ENCODE results near the gene HEMGN.
A peak's percentile ranks its signal among the peaks of the same experiment; 100 is the strongest.

Gene HEMGN

DNA sequence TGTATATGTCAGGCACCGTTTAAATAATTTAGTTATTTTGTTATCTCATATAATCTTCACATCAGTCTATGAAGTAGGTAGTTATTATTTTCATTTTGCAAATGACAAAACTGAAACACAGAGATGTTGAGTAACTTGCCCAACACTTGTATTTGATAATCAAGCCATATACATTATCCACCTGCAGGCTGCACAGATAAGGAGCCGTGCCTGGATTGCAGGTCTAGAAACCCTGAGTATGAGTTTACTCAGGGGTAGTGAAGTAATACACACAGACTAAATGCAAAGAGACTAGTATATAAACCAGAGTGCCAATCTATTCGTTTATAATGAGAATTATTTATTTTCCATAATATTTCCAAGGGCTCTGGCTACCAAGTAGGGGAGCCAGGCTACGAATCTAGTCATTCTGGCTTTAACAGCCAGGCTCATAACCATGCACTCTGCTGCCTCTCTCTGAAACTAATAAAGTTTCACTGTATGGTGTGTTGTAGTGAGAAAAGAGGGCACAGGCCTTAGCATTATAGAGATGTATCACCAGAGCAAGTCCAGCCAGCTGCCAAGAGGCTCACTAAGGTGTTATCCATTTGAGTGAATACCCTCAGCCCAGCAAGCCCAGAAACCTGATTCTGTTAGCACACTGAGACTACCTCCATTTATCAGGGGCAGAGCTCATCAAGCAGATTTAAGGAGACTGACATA is 4.5 kb downstream of the HEMGN start:
- in situ Hi-C loops (cut with MboI; ENCODE audit: low sequenced_read_pairs), result no loop called here
- H3K36me3 ChIP-seq (replicated peaks), result no peaks in the 10 kb centered on the region

DNA sequence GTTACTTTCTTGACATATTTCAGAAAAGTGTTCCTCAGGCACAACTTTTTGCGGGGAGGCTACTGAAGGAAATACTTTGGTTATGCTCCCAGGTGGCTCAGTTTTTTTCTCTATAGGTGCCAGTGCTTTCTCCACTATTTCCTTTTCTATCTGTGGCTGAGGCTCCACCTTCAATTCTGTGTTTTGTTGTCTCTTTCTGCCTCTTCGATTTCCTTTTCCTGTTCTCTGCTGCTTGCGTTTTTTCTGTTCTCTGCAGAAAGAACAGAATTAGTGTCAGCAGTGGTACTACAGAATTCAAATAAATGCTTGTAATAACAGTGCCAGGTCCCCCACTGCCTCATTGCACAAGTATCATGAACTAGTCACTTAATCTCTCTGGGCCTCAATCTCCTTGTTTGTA is 7.0 kb downstream of the HEMGN start:
- DNase-seq (ENCODE audit: low spot score in 2 of 2), result no peak
- no peaks in the 10 kb centered on the region for H3K9me3 ChIP-seq
- H3K27me3 ChIP-seq (ENCODE audit: low read depth), result peaks cover 67% of the 10 kb centered on the region
- no peaks in the 10 kb centered on the region for H3K4me1 ChIP-seq
- H3K36me3 ChIP-seq (replicated peaks), result no peaks in the 10 kb centered on the region
- H3K4me3 ChIP-seq, result no peak overlapping the region
- in situ Hi-C loops (cut with MboI; ENCODE audit: low sequenced_read_pairs), result no loop called here

More for the DNA sequence above, 4.5 kb downstream of the HEMGN start:
- Histone ChIP-seq H3K27me3 (ENCODE audit: low read depth) (peaks cover 78% of the 10 kb centered on the region), H3K9me3 (no peaks in the 10 kb centered on the region), H3K4me3 (no peak overlapping the region), H3K4me1 (no peaks in the 10 kb centered on the region)
- DNase-seq (ENCODE audit: low spot score in 2 of 2), result no peak

DNA sequence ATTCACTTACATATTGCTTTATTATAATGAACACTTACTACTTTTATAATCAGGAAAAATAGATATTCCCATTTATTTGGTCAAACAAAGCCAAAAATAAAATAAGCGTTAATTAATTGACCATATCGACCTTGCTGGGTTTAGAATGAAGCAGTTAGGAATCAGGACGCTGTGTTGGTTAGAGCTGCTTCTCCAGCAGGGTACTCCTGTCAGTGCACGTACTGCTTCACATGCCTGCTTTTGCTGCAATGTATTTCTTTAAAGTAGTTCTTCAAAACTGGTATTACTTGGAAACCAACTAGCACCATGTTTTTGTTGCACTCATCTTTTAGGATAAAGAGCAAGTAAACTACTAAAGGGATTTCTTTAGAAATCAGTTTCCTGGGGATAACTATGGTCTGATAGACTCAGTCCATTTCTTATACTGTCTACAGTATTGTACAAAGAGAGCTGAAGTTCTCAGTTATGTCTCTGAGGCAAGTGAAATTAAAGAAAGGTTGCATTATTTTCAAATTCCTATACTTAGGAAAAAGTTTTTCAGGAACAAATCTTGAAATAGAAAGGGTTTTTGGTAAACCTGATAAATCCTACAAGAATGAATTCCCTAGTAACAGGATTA is 8.9 kb downstream of the HEMGN start:
- Histone ChIP-seq H3K4me3 (no peak overlapping the region), H3K9me3 (no peaks in the 10 kb centered on the region), H3K36me3 (replicated peaks) (no peaks in the 10 kb centered on the region), H3K27me3 (ENCODE audit: low read depth) (peaks cover 59% of the 10 kb centered on the region), H3K4me1 (no peaks in the 10 kb centered on the region)
- in situ Hi-C loops (cut with MboI; ENCODE audit: low sequenced_read_pairs), result no loop called here
- no peak for DNase-seq (ENCODE audit: low spot score in 2 of 2)

DNA sequence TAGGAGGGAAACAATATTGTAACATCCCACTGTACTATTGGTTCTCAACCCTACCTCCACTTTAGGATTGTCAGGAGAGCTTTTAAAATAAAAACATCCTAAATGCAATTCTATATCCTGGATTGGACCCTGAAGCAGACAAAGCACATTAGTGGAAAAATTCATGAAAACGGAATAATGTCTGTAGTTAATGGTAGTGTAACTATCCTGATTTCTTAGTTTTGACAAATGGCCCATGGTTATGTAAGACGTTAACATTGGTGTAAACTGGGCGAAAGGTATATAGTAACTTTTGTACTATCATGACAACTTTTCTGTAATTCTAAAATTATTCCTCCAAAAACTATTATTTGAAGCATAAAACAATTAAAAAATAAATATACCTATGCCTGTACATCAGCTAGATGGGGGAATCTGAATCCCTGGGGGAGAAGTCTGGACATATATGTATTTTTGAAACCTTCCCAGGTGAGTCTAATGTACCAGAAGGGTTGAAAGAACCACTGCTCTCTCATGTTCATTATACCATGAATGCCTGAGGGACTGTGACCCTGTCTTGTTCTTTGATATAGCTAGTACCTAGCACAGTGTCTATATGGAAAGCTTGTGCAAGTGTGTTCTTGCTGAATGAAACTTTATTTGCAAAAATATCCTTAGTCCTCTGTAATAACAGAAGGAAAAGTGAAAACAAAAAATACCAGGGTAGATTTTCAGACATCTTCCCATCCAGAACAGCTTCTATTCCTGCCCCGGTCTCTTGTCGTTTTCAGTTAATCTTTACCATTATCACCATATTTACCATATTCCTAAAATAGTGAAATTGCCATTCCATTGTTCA is 12.3 kb downstream of the HEMGN start:
- peaks cover 11% of the 10 kb centered on the region for H3K4me1 ChIP-seq

DNA sequence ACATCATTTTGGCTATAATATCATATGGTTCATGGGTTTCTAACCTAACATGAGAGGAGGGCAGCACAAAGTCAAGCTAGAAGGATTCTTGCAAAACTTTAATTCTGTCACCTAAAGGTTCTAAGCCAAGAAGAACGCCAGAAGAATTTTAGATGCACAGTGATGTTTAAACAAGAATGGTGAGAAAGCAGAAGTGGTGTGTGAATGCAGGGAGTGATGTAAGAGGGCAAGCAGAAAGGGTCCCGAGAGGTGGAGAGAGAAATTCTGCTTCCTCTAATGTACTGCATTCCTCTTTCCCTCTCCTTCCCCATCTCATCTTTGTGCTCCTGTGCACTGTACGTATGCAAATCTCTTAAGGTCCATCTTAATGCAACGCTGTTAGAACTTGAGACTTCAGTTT is 13.6 kb downstream of the HEMGN start:
- DNase-seq (ENCODE audit: low spot score in 2 of 2), result no peak
- Histone ChIP-seq H3K4me3 (no peak overlapping the region), H3K27me3 (ENCODE audit: low read depth) (peaks cover 24% of the 10 kb centered on the region), H3K4me1 (peaks cover 11% of the 10 kb centered on the region), H3K9me3 (no peaks in the 10 kb centered on the region), H3K36me3 (replicated peaks) (no peaks in the 10 kb centered on the region)
- in situ Hi-C loops (cut with MboI; ENCODE audit: low sequenced_read_pairs), result loop anchor here (25.0 kb wide), 1 partner anchor 338 kb away; the partner anchor contains the start of gene TBC1D2

More for the DNA sequence above, 12.3 kb downstream of the HEMGN start:
- H3K9me3 ChIP-seq, result no peaks in the 10 kb centered on the region
- in situ Hi-C loops (cut with MboI; ENCODE audit: low sequenced_read_pairs), result no loop called here
- peaks cover 36% of the 10 kb centered on the region for H3K27me3 ChIP-seq (ENCODE audit: low read depth)
- no peaks in the 10 kb centered on the region for H3K36me3 ChIP-seq (replicated peaks)
- DNase-seq (ENCODE audit: low spot score in 2 of 2), result no peak
- H3K4me3 ChIP-seq, result no peak overlapping the region

DNA sequence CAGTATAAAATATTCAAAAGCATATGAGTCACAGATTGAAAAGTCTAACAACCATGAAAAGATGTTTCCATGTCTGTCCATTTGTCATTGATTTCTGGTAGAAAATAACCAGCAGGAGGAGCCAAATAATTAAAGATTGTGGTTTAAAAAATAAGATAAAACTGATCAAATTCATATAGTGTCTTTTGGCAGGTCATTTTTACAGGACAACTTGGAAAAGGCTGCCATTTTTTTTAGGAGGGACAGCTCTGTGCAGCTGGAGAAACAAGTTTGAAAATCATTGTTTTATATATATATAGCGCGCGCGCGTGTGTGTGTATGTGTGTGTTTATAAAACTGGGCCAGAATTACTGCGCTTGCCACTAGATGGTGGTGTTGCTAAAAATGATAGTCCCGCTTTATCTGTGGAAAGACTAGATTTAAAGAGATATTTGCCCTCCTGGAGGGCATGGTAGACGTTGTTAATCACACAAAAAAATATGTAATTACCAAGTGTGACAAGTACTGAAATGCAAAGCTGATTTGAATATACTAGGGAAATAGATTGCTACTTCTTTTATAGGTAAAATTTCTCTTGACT is 14.4 kb downstream of the HEMGN start:
- Histone ChIP-seq H3K4me1 (peaks cover 11% of the 10 kb centered on the region), H3K36me3 (replicated peaks) (no peaks in the 10 kb centered on the region), H3K4me3 (peak overlapping the region; percentile 6; the same call in 1 of the 2 replicates), H3K27me3 (ENCODE audit: low read depth) (peaks cover 16% of the 10 kb centered on the region), H3K9me3 (no peaks in the 10 kb centered on the region)
- peak; percentile 79 to 83 for DNase-seq (ENCODE audit: low spot score in 2 of 2)
- in situ Hi-C loops (cut with MboI; ENCODE audit: low sequenced_read_pairs), result loop anchor here (25.0 kb wide), 1 partner anchor 339 kb away; the partner anchor contains the start of gene TBC1D2

DNA sequence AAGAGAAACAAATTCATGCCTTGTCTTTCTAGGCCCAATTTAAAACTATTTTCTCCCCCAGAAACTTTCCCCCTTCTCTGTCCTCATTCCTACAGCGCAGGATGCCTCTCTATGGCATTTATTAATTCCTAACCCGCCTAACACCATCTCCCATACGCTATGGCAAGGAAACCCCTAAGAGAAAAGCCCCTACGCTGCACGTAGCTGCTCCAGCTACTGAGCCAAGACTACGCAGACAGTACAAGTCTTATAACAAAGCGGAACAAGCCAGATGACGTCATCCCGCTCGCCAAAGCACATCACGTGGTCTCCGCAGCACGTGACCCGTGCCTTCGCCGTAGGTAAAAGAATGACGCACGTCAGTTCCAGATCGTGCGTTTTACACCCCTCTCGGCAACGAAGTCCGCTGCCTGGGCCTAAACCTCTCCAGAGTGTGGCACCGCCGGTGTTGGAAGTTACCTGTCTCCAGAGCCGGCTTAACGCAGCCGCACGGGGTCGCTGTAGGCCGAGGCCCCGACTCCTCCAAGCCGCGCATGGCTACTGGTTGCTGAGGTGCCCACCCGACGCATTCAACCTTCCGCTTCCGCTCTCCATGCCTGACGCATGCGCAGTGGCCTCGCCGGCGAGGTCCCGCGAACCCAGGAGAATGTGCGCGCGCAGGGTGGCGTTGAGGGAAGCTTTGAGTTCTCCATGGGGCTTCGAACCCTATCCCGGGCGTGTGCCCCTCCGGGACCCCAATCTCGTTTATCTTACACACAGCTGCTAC is 15.8 kb downstream of the HEMGN start, which contains the start of gene TRMO:
Gene TRMO, minus strand, starts transcription at position 542 of the 766 bp plus-strand sequence. Its CDS starts 7 bp downstream, at position 535.
- Histone ChIP-seq H3K4me3 (peak within 1 kb of the TSS; percentile 50), H3K27me3 (ENCODE audit: low read depth) (peaks cover 12% of the 10 kb centered on the region), H3K9me3 (no peaks in the 10 kb centered on the region), H3K4me1 (peaks cover 11% of the 10 kb centered on the region), H3K36me3 (replicated peaks) (no peaks in the 10 kb centered on the region)
- DNase-seq (ENCODE audit: low spot score in 2 of 2), result peak; percentile 94 to 97
- in situ Hi-C loops (cut with MboI; ENCODE audit: low sequenced_read_pairs), result loop anchor here (25.0 kb wide), 1 partner anchor 340 kb away; the partner anchor contains the start of gene TBC1D2

DNA sequence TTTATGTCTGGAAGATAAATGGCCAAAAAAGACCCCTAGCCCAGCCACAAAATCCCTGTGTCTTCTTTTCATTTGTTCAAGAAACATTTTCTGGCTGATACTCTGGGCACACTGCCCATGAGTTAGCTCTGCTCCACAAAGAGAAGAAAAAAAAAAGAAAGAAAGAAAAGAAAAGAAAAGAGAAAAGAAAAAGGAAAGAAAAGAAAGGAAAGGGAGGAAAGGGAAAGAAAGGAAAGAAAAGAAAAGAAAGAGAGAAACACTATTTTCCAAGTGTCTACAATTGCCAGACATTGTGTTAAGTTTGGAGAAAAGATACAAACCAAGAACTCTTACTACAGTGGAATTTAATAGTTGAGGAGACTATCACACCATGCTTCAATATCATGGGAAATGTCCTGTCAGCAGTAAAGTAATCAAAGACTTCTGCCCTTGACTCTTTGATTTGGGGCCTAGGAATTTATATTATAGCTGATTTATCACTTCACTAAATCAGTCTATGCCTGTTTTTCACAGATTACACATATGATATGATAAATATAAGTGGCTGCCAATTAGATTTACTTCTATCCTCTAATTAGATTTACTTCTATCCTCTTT is 18.7 kb downstream of the HEMGN start:
- Histone ChIP-seq H3K4me3 (no peak overlapping the region), H3K9me3 (no peaks in the 10 kb centered on the region), H3K27me3 (ENCODE audit: low read depth) (no peaks in the 10 kb centered on the region), H3K36me3 (replicated peaks) (no peaks in the 10 kb centered on the region), H3K4me1 (peaks cover 11% of the 10 kb centered on the region)
- in situ Hi-C loops (cut with MboI; ENCODE audit: low sequenced_read_pairs), result loop anchor here (25.0 kb wide), 1 partner anchor 343 kb away; the partner anchor contains the start of gene TBC1D2
- no peak for DNase-seq (ENCODE audit: low spot score in 2 of 2)

DNA sequence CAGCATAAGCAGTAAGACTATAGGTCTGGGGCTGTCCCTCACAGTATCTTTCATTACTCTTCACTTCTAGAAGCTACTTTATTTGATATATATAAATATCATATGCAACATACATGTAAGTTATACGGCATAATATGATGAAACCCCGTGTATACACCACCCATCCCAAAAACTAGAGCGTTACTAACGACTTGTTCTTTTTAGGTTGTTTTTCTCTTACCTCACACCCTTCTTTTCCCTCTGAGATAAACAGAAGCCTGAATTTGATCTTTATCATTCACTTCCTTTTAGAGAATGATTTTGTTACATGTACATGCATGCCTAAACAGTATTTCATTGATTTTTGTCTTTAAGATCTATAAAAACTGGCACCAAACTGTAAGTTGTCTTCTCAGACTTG is 19.4 kb downstream of the HEMGN start:
- Histone ChIP-seq H3K9me3 (no peaks in the 10 kb centered on the region), H3K4me3 (no peak overlapping the region), H3K27me3 (ENCODE audit: low read depth) (no peaks in the 10 kb centered on the region), H3K4me1 (peaks cover 8% of the 10 kb centered on the region), H3K36me3 (replicated peaks) (no peaks in the 10 kb centered on the region)
- DNase-seq (ENCODE audit: low spot score in 2 of 2), result no peak
- in situ Hi-C loops (cut with MboI; ENCODE audit: low sequenced_read_pairs), result loop anchor here (25.0 kb wide), 1 partner anchor 344 kb away; the partner anchor contains the start of gene TBC1D2

DNA sequence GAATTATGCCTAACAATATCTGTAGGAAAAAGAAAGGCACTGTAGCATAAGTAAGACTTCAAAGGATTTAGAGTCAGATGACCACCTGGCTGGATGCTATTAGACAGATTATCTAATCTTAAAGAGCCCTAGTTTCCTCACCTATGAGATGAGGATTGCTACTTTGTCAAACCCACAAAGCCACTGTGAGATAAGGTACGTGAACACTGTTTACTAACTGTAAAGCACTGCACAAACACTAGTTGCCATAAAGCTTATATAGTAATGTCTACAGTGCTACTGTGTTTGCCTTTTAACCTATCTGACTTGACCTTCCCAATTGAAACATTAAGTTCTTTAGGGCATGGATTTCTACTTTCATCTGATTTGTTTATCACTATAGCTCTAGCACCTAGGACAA is 26.0 kb downstream of the HEMGN start:
- in situ Hi-C loops (cut with MboI; ENCODE audit: low sequenced_read_pairs), result loop anchor here (25.0 kb wide), 1 partner anchor 350 kb away; the partner anchor contains the start of gene TBC1D2
- Histone ChIP-seq H3K4me3 (no peak overlapping the region), H3K27me3 (ENCODE audit: low read depth) (no peaks in the 10 kb centered on the region), H3K4me1 (no peaks in the 10 kb centered on the region), H3K36me3 (replicated peaks) (peaks cover 23% of the 10 kb centered on the region), H3K9me3 (no peaks in the 10 kb centered on the region)
- DNase-seq (ENCODE audit: low spot score in 2 of 2), result no peak

DNA sequence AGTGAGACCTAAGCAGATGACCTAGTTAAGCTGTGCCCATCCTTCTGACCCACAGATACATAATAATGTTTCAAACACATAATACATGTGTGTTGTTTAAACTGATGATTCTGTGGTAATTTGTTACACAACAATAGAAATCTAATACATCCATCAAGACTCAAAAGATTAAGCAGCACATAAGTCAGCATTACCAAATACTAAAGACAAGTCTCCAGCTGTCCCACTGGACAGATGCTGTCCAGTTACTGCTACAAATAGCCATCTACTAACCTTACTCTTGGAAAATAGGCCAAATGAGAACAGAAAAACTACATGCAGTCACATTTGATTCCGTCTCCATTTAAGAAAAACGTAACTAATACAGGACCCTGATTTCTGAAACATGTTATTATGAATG is 26.4 kb downstream of the HEMGN start:
- no peaks in the 10 kb centered on the region for H3K27me3 ChIP-seq (ENCODE audit: low read depth)
- DNase-seq (ENCODE audit: low spot score in 2 of 2), result no peak
- peaks cover 23% of the 10 kb centered on the region for H3K36me3 ChIP-seq (replicated peaks)
- no peaks in the 10 kb centered on the region for H3K9me3 ChIP-seq
- in situ Hi-C loops (cut with MboI; ENCODE audit: low sequenced_read_pairs), result loop anchor here (25.0 kb wide), 1 partner anchor 351 kb away; the partner anchor contains the start of gene TBC1D2
- no peak overlapping the region for H3K4me3 ChIP-seq
- H3K4me1 ChIP-seq, result no peaks in the 10 kb centered on the region

DNA sequence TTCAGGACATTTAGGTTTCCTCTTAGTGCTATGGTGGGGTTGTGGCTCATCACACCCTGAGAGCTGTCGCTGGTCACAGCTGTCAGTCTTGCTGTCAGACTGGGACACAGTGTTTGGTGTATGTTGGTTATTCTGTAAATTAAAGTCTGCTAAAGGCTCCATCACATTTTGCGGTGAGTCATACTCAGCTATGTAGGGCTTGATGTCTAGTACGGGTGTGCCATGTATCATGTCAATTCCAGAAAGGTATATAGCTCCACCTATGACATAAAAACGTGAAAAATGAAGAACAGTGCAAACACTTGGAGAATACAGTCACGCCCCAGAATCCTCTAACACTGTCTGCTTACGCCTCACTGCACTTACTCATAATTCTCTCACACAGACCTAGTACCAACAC is 27.6 kb downstream of the HEMGN start:
- no peak overlapping the region for H3K4me3 ChIP-seq
- in situ Hi-C loops (cut with MboI; ENCODE audit: low sequenced_read_pairs), result loop anchor here (25.0 kb wide), 1 partner anchor 352 kb away; the partner anchor contains the start of gene TBC1D2
- H3K9me3 ChIP-seq, result no peaks in the 10 kb centered on the region
- peaks cover 23% of the 10 kb centered on the region for H3K36me3 ChIP-seq (replicated peaks)
- no peak for DNase-seq (ENCODE audit: low spot score in 2 of 2)
- no peaks in the 10 kb centered on the region for H3K4me1 ChIP-seq
- H3K27me3 ChIP-seq (ENCODE audit: low read depth), result no peaks in the 10 kb centered on the region

Data from HAP-1 (cell line).